ENCODE measurements around the gene HPN. TPM values are rescaled to one million over a fixed set of nuclear protein-coding genes. Genes with fewer than 3 reads are reported as not detected.

Gene HPN
- total RNA-seq, 1 experiment from 2014 or later, result 10.6 TPM

DNA sequence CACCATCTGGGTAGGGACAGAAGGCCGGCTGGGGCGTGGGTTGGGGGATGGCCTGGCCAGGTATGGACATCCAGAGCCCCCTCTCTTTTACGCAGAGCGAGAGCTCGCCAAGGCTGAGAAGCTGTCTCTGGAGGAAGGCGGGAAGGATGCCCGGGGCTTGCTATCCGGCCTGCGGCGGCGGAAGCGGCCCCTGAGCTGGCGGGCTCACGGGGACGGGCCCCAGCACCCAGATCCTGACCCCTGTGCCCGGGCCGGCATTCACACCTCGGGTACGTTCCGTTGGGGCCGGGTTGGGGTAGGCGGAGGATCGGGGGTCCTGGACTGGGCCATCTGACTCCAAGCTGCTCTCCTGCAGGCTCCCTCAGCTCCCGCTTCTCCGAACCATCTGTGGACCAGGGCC is 19.9 kb upstream of the HPN start:
- H3K4me1 Mint-ChIP-seq, result no peaks in the 10 kb centered on the region
- Histone ChIP-seq H3T11ph (ENCODE audit: low read length) (no peak overlapping the region), H2BK20ac (ENCODE audit: low read depth, low read length, poor library complexity, severe bottlenecking) (no peak overlapping the region), H3K4ac (ENCODE audit: low read depth, low read length) (no peak overlapping the region), H2BK12ac (ENCODE audit: insufficient read length, low read depth, low read length) (no peak overlapping the region), H3K18ac (ENCODE audit: insufficient read length, low read depth, low read length) (no peak overlapping the region), H4K20me1 (ENCODE audit: control insufficient read depth, insufficient read depth, insufficient read length) (no peaks in the 10 kb centered on the region), H3K9ac (ENCODE audit: extremely low read depth, insufficient read length, low read length) (no peak overlapping the region), H4K91ac (ENCODE audit: insufficient read length, low read depth, low read length) (no peak overlapping the region), H2AFZ (ENCODE audit: low read length) (no peak overlapping the region), H3K14ac (ENCODE audit: insufficient read depth, low read length) (no peak overlapping the region), H3K56ac (ENCODE audit: insufficient read length, low read depth, low read length) (no peak overlapping the region), H4K8ac (replicated peaks; ENCODE audit: insufficient read length, low read depth, low read length) (no peak overlapping the region), H2BK5ac (ENCODE audit: insufficient read length, low read length) (no peak overlapping the region), H3K23ac (ENCODE audit: insufficient read length, low read depth, low read length) (no peak overlapping the region), H3K23me2 (ENCODE audit: insufficient read length, low read depth, low read length, poor library complexity, severe bottlenecking) (no peaks in the 10 kb centered on the region), H3K9me3 (ENCODE audit: control insufficient read depth, low read depth, low read length) (no peaks in the 10 kb centered on the region), H2BK15ac (ENCODE audit: low read depth, low read length) (no peak overlapping the region), H3K4me1 (ENCODE audit: insufficient read depth, low read length) (no peaks in the 10 kb centered on the region), H3K27me3 (ENCODE audit: insufficient read depth, low read length) (no peaks in the 10 kb centered on the region), H3K27ac (ENCODE audit: insufficient read length, low read depth, low read length) (no peak overlapping the region), H3K79me2 (ENCODE audit: insufficient read depth, low read length) (no peaks in the 10 kb centered on the region), H3K4me2 (ENCODE audit: insufficient read depth, insufficient read length, low read length) (no peak overlapping the region), H3K79me1 (ENCODE audit: insufficient read depth, low read depth, low read length, poor library complexity, severe bottlenecking) (no peaks in the 10 kb centered on the region), H2BK120ac (ENCODE audit: low read depth, low read length, poor library complexity, severe bottlenecking) (no peak overlapping the region), H2AK5ac (ENCODE audit: insufficient read length, low read length) (no peak overlapping the region), H4K5ac (ENCODE audit: insufficient read length, low read depth, low read length) (no peak overlapping the region)
- DNase-seq, result no peak
- no peak overlapping the region for H3K27ac Mint-ChIP-seq
- WGBS (ENCODE audit: extremely low coverage, insufficient read length, low lambda C conversion rate), result no CpG with 5 or more reads among the region's 25 CpGs
- peaks cover 56 to 92% (median 82%) of the 10 kb centered on the region in 3 experiments for H3K36me3 Mint-ChIP-seq (ENCODE audit: insufficient read depth in 1 of 3, low read depth in 3 of 3)
- H3K9me3 Mint-ChIP-seq, result no peaks in the 10 kb centered on the region; a peak in 1 of 5 replicates
- no peaks in the 10 kb centered on the region; the same call in 1 of the 2 replicates for H3K27me3 Mint-ChIP-seq (ENCODE audit: low read depth)
- no peak overlapping the region for H3K4me3 Mint-ChIP-seq
- TF ChIP-seq, protein P1, sequence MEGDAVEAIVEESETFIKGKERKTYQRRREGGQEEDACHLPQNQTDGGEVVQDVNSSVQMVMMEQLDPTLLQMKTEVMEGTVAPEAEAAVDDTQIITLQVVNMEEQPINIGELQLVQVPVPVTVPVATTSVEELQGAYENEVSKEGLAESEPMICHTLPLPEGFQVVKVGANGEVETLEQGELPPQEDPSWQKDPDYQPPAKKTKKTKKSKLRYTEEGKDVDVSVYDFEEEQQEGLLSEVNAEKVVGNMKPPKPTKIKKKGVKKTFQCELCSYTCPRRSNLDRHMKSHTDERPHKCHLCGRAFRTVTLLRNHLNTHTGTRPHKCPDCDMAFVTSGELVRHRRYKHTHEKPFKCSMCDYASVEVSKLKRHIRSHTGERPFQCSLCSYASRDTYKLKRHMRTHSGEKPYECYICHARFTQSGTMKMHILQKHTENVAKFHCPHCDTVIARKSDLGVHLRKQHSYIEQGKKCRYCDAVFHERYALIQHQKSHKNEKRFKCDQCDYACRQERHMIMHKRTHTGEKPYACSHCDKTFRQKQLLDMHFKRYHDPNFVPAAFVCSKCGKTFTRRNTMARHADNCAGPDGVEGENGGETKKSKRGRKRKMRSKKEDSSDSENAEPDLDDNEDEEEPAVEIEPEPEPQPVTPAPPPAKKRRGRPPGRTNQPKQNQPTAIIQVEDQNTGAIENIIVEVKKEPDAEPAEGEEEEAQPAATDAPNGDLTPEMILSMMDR (conservative IDR thresholded peaks at IDR 0.05), result no peak

Measured in H9 (cell line).